NB4 (cell line): ENCODE measurements around the gene ENTPD5.

Experiments used
- DNase-seq: peaks from one replicate; pipeline ENCODE4 v3.0.0; 2010; ENCODE audit warnings: low read depth
- H3K4me3 ChIP-seq: one replicate; pipeline ENCODE4 v1.5.1; 2011; ENCODE audit warnings: mild to moderate bottlenecking, low read depth, low read length, moderate library complexity
- CTCF ChIP-seq: IDR thresholded peaks from one replicate; pipeline ENCODE4 v1.5.1; 2012; ENCODE audit warnings: low read depth, low read length
- MAX ChIP-seq: IDR thresholded peaks from 2 replicates; pipeline ENCODE4 v1.6.1; 2011; ENCODE audit warnings: low read depth, low read length
- MYC ChIP-seq: IDR thresholded peaks from 2 replicates; pipeline ENCODE4 v1.6.1; 2011; ENCODE audit warnings: low read depth, low read length
- POLR2A ChIP-seq: IDR thresholded peaks from 2 replicates; pipeline ENCODE4 v1.6.1; 2011; ENCODE audit warnings: mild to moderate bottlenecking; ENCODE audit not compliant: insufficient read length; ENCODE audit errors: extremely low read depth

Gene ENTPD5

GRCh38 chr14:73958591-73958990 lies 60.5 kb downstream of the ENTPD5 start:
- TF ChIP-seq POLR2A, result no peak
- no peak for TF ChIP-seq CTCF
- TF ChIP-seq MYC, result no peak
- no peak overlapping the region for H3K4me3 ChIP-seq
- DNase-seq, result no peak

GRCh38 chr14:73955674-73956073 lies 63.4 kb downstream of the ENTPD5 start:
- DNase-seq, result no peak
- no peak for TF ChIP-seq CTCF
- no peak for TF ChIP-seq MYC
- TF ChIP-seq MAX, result no peak
- TF ChIP-seq POLR2A, result no peak
- H3K4me3 ChIP-seq, result no peak overlapping the region

- TF ChIP-seq POLR2A (no peak), CTCF (no peak), MYC (no peak), MAX (no peak)
- no peak for DNase-seq
Measured at GRCh38 chr14:73953731-73954130, 65.4 kb downstream of the ENTPD5 start.

GRCh38 chr14:73949752-73950734 lies 69.0 kb downstream of the ENTPD5 start, which contains the start of the genes COQ6 and FAM161B:
COQ6 (plus strand) TSS chr14:73950302; CDS start chr14:73950333, 31 bp downstream.
FAM161B (minus strand) TSS chr14:73950094; CDS start chr14:73950026, 68 bp downstream.
- TF ChIP-seq MAX (peak; percentile 23), CTCF (no peak), POLR2A (peak; percentile 75)
- peak within 1 kb of the TSS; percentile 60 for H3K4me3 ChIP-seq
- peak; percentile 96 for DNase-seq

More at GRCh38 chr14:73953731-73954130, 65.4 kb downstream of the ENTPD5 start:
- no peak overlapping the region for H3K4me3 ChIP-seq

- H3K4me3 ChIP-seq, result no peak overlapping the region
- DNase-seq, result no peak
- no peak for TF ChIP-seq MAX
- TF ChIP-seq POLR2A, result no peak
- TF ChIP-seq MYC, result no peak
- TF ChIP-seq CTCF, result no peak
Measured at GRCh38 chr14:73945159-73945670, 73.9 kb downstream of the ENTPD5 start.
